Lung (tissue), 12 donors: ENCODE data around the gene OR52M1. TPM values are rescaled to one million over a fixed set of nuclear protein-coding genes. Genes with fewer than 3 reads are reported as not detected.
"Not testable (repeated sequence)": the region's sequence is repeated elsewhere in the genome, so short reads cannot be mapped to it uniquely, and the experiment has no call there.

ENCODE experiments used
- ATAC-seq: fragments of 200-7000 bp; cut with Tn5 transposase; one replicate; pipeline ENCODE4 v1.9.1; 2020; ENCODE audit warnings: moderate number of reproducible peaks; ENCODE audit not compliant: insufficient read depth, low FRiP score
- DNase-seq, 3 donors: peaks; one replicate each; pipeline ENCODE4 v3.0.0-alpha.2; 2013 to 2017
- H3K27ac ChIP-seq, 2 donors: one replicate each; pipeline ENCODE4 v1.5.1; 2013; ENCODE audit warnings: mild to moderate bottlenecking in 2 of 2, moderate library complexity in 2 of 2, control low read depth in 1 of 2, inconsistent platforms in 1 of 2, low read depth in 1 of 2, low read length in 1 of 2
- H3K27me3 ChIP-seq, 3 donors: one replicate each; pipeline ENCODE4 v1.5.1; 2013; ENCODE audit warnings: low read length in 2 of 3; ENCODE audit not compliant: control insufficient read depth in 3 of 3, insufficient read depth in 3 of 3
- H3K36me3 ChIP-seq, 4 donors: one replicate each; pipeline ENCODE4 v1.5.1; 2013; ENCODE audit warnings: low read length in 4 of 4, mild to moderate bottlenecking in 1 of 4, moderate library complexity in 1 of 4; ENCODE audit not compliant: control insufficient read depth in 4 of 4, insufficient read depth in 4 of 4
- H3K4me1 ChIP-seq, 5 donors: one replicate each; pipeline ENCODE4 v1.5.1; 2013; ENCODE audit warnings: low read length in 5 of 5, mild to moderate bottlenecking in 2 of 5, moderate library complexity in 1 of 5; ENCODE audit not compliant: control insufficient read depth in 5 of 5, insufficient read depth in 5 of 5
- H3K4me3 ChIP-seq: one replicate; pipeline ENCODE4 v1.5.1; 2013; ENCODE audit warnings: mild to moderate bottlenecking, control low read depth, moderate library complexity
- H3K9ac ChIP-seq, 2 donors: one replicate each; pipeline ENCODE4 v1.5.1; 2013; ENCODE audit warnings: low read length in 2 of 2, control low read depth in 1 of 2; ENCODE audit not compliant: insufficient read depth in 1 of 2
- H3K9me3 ChIP-seq, 4 donors: one replicate each; pipeline ENCODE4 v1.5.1; 2013; ENCODE audit warnings: low read length in 3 of 4, mild to moderate bottlenecking in 1 of 4, moderate library complexity in 1 of 4; ENCODE audit not compliant: control insufficient read depth in 4 of 4, insufficient read depth in 3 of 4
- WGBS, 2 donors: extraction: QIAGEN DNeasy Blood & Tissue Kit; methylation state at CpG; one replicate each; pipeline ENCODE4 v1.1.7; 2013; 5-methylcytosine and 5-hydroxymethylcytosine counted together
- polyA plus RNA-seq, 2 donors: library from polyadenylated mRNA; stranded (reverse); fragments of 200-250 nt; gene quantifications; one replicate each; pipeline ENCODE4 v1.2.1, GENCODE V29; 2013
- total RNA-seq, 2 donors: library from RNA; depleted of rRNA in 1 of 2; stranded (reverse); fragments of >200 nt in 1 of 2; gene quantifications; one replicate each; pipeline ENCODE4 v1.2.1, GENCODE V29; 2014 to 2021
- TF ChIP-seq, protein P1 (sequence below): IDR thresholded peaks from 2 replicates; pipeline ENCODE4 v1.5.1; 2012; ENCODE audit warnings: mild to moderate bottlenecking; ENCODE audit errors: control extremely low read depth, extremely low read depth
- donor health status: control.
- donor health status: control.
- donor health status: Bipolar disorder and iron deficiency.
- donor health status: healthy.
- donor health status: DM: yes; HTN: yes; CAD: no.

The OR52M1 gene
- total and polyA plus RNA-seq, 4 donors: not detected

DNA sequence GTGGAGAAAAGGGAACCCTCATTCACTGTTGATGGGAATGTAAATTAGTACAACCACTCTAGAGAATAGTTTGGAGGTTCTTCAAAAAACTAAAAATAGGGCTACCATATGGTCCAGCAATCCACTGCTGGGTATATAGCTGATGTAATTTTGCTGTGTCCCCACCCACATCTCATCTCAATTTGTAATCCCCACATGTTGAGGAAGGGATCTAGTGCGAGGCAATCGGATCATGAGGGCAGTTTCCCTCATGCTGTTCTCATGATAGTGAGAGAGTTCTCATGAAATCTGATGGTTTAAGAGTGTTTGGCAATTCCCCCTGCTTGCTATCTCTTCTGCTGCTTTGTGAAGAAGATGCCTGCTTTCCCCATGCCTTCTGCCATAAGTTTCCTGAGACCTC lies 17.1 kb upstream of the OR52M1 start:
- TF ChIP-seq, protein P1, sequence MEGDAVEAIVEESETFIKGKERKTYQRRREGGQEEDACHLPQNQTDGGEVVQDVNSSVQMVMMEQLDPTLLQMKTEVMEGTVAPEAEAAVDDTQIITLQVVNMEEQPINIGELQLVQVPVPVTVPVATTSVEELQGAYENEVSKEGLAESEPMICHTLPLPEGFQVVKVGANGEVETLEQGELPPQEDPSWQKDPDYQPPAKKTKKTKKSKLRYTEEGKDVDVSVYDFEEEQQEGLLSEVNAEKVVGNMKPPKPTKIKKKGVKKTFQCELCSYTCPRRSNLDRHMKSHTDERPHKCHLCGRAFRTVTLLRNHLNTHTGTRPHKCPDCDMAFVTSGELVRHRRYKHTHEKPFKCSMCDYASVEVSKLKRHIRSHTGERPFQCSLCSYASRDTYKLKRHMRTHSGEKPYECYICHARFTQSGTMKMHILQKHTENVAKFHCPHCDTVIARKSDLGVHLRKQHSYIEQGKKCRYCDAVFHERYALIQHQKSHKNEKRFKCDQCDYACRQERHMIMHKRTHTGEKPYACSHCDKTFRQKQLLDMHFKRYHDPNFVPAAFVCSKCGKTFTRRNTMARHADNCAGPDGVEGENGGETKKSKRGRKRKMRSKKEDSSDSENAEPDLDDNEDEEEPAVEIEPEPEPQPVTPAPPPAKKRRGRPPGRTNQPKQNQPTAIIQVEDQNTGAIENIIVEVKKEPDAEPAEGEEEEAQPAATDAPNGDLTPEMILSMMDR: no peak
- WGBS, 2 donors: 93 to 95% methylated on average over 2 of the region's 2 CpGs
- Histone ChIP-seq H3K4me3 (no peak overlapping the region), H3K27ac (no peak overlapping the region), H3K36me3 (no peaks in the 10 kb centered on the region), H3K9me3 (peaks cover 0 to 1% (median 0%) of the 10 kb centered on the region in 4 donors), H3K27me3 (no peaks in the 10 kb centered on the region), H3K4me1 (no peaks in the 10 kb centered on the region), H3K9ac (no peak overlapping the region)
- ATAC-seq (no peak), DNase-seq (no peak)

GRCh38 chr11:4531686-4532085 lies 13.3 kb upstream of the OR52M1 start:
- H3K4me1 ChIP-seq, H3K9me3 ChIP-seq, H3K27ac ChIP-seq, H3K27me3 ChIP-seq, H3K4me3 ChIP-seq, H3K9ac ChIP-seq, H3K36me3 ChIP-seq, ATAC-seq: not testable (repeated sequence)
- 69 to 80% methylated on average over 11 of the region's 11 CpGs for WGBS, 2 donors
- peak in 1 of 3 donors; percentile 1 for DNase-seq

DNA sequence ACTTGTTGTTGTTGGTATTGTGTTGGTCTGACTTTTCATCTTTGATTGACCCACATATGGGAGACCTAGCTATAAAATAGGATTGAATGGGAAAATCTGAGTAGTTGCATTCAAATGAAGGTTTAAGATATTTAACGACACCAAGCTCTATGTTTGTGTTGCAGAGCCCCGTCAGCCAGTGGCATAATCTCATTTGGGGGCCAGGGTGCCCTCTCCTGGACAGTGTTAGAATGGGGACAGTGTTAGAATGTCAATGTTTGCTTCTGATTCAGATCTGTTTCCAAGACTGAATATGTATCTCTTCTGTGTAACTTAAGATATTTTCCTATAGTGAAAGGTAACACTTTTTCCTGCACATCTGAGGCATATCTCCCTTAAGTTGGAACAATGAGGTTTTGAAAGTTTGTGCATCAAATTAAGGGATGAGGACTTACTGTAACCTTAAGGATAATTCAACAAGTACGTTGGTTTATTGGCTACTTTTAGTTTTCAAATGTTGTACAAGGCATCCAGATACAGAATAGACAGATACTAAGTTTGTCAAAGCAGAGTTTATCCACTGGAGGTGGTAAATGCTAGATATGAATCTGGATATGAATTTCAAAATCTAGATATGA lies 5.3 kb upstream of the OR52M1 start:
- Histone ChIP-seq H3K9ac (no peak overlapping the region), H3K9me3 (no peaks in the 10 kb centered on the region), H3K27ac (no peak overlapping the region), H3K4me3 (no peak overlapping the region), H3K27me3 (no peaks in the 10 kb centered on the region), H3K36me3 (no peaks in the 10 kb centered on the region), H3K4me1 (no peaks in the 10 kb centered on the region)
- ATAC-seq (peak; percentile 72), DNase-seq (peak in 2 of 3 donors; percentile 25 to 36)
- TF ChIP-seq, protein P1: peak; percentile 37
- 27 to 30% methylated on average over 3 of the region's 3 CpGs for WGBS, 2 donors

DNA sequence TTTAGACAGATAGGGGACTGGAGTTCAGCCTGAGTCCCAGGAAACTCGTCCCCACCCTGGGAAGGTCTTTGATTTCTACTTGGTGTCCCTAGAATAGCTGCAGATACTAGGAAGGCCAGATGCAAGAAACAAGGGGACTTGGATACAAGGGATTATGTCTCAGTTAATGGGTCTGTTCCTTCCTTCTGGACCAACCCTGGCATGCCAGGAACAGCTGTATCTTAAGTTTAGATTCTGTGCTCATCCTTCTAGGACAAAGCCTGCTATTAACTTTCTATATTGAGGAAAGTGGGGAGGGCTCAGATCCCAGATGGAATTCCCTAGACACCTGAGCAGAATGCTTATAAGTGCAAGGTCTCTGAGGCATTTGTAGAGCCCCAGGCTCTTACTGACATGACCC lies 3.9 kb upstream of the OR52M1 start:
- H3K4me1 ChIP-seq: no peaks in the 10 kb centered on the region
- H3K27ac ChIP-seq: no peak overlapping the region
- H3K27me3 ChIP-seq: no peaks in the 10 kb centered on the region
- 25 to 39% methylated on average over 1 of the region's 1 CpG for WGBS, 2 donors
- TF ChIP-seq, protein P1: no peak
- no peaks in the 10 kb centered on the region for H3K9me3 ChIP-seq
- ATAC-seq: no peak
- no peak for DNase-seq
- no peak overlapping the region for H3K4me3 ChIP-seq
- H3K9ac ChIP-seq: no peak overlapping the region
- no peaks in the 10 kb centered on the region for H3K36me3 ChIP-seq
